Hematopoietic multipotent progenitor cell treated with erythropoietin and hydrocortisone succinate and interleukin-3 and kit ligand, for 8 days (in vitro differentiated cells): ENCODE data around the gene SERPINA12.

Source experiments
- DNase-seq: peaks from one replicate; pipeline ENCODE4 v3.0.0-alpha.2; 2015

SERPINA12 gene

GRCh38 chr14:94462763-94463572, 46.3 kb downstream of the SERPINA12 start:
- DNase-seq, result no peak

- no peak for DNase-seq
Measured at GRCh38 chr14:94462219-94462551, 47.1 kb downstream of the SERPINA12 start.

DNA sequence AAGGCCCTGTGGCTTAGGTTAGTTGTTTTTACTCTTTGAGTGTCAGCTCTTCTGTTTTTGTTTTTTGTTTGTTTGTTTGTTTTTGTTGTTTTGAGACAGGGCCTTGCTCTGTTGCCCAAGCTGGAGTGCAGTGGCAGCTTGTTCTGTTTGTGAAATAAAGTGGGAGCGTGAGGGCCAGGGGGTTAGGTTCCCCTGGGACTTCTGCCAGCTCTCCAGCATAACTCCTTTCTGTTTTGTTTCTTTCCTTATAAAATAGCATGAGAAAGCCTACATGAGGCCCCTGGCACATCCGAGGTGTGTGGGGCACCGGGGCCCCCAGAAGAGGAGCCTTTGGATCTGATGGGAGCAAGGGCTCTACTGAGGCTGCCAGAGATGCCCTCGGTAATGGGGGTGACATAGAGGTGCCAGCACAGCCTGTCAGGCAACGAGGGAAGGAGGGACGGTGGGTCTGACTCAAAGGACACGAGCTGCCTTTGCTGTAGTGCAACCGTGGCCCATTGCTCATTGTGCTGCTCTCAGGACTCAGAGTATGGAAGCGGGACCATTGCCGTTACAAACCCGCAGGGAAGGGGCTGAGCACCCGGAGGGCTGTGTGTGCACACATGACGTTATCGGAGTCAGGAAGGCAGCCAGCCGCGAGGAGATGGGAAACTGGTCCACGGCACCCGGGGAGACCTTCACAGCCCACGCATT, 47.6 kb downstream of the SERPINA12 start:
- no peak for DNase-seq

- no peak for DNase-seq
Measured at GRCh38 chr14:94460631-94461416, 48.4 kb downstream of the SERPINA12 start.

DNA sequence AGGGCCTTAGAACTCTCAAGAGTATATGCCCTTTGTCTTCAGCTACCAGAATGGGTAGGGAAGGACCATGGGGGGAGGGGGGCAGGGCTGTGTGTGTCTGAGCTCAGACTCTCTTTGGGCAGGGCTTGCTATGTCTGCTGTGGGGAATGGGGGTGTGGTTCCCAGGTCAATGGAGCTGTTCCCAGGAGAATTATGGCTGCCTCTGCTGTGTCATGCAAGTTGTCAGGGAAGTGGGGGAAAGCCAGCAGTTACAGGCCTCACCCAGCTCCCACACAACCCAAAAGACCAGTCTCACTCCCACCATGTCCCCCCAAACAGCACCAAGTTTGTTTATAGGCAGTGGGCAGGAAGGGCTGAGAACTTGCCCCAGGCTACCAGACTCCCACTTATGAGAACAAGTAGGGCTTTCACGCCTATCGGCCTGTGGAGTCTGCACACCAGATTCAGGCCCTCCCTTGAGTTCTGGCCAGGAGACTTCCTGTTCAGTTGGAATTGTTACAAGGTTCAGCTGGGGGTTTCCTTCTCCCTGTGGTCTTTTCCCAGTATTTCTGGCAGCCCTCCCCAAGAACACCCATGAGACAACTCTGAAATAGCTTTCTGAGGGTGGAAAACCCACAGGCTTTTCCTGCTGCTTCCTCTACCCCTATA, 50.6 kb downstream of the SERPINA12 start:
- DNase-seq, result no peak

- no peak for DNase-seq
Measured at GRCh38 chr14:94458096-94458495, 51.2 kb downstream of the SERPINA12 start.

DNA sequence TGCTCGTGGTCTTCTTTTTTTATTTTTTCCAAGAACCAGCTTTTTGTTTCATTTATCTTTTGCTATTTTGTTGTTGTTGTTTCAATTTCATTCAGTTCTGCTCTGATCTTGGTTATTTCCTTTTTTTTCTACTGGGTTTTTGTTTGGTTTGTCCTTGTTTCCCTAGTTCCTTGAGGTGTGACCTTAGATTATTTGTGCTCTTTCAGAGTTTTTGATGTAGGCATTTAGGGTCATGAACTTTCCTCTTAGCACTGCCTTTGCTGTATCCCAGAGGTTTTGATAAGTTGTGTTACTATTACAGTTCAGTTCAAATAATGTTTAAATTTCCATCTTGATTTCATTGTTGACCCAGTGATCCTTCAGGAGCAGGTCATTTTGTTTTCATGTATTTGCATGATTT, 53.3 kb downstream of the SERPINA12 start:
- no peak for DNase-seq

- no peak for DNase-seq
Measured at GRCh38 chr14:94451826-94452225, 57.4 kb downstream of the SERPINA12 start.

- DNase-seq, result no peak
Measured at GRCh38 chr14:94451091-94451771, 58.0 kb downstream of the SERPINA12 start.

DNA sequence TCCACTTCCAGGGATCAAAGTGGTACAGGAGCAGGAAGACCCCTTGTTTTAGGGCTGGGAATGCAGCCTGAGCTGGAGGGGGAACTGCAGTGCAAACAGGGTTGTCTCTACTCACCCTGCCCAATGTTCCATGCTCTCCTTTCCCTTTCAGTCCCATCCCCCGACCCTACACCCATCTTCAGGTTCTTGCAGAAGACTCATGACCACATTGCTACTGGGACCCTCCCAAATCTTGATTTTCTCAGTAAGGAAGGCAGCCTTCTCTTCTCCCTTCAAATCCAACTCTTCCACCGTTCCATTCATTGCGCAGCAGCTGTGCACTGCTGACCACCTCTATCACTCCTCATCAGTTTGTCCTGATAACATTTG, 58.6 kb downstream of the SERPINA12 start:
- DNase-seq, result no peak

DNA sequence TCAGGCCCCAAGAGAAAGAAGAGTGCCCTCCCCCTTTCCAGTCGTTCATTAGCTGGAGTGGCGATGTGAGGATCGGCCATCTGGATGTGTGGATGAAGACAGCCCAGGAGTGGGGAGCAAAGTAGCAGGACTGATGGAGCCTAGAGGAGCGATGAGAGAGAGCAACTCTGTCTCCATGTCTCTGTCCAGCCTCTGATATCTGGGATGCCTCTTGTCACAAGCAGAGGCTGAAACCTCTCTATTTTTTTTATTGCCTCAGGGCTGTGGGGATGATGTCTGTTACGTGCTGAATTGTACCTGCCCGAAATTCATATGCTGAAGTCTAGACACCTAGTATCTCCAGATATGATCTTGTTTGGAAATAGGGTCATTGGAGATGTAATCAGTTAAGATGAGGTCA, 59.3 kb downstream of the SERPINA12 start:
- no peak for DNase-seq

DNA sequence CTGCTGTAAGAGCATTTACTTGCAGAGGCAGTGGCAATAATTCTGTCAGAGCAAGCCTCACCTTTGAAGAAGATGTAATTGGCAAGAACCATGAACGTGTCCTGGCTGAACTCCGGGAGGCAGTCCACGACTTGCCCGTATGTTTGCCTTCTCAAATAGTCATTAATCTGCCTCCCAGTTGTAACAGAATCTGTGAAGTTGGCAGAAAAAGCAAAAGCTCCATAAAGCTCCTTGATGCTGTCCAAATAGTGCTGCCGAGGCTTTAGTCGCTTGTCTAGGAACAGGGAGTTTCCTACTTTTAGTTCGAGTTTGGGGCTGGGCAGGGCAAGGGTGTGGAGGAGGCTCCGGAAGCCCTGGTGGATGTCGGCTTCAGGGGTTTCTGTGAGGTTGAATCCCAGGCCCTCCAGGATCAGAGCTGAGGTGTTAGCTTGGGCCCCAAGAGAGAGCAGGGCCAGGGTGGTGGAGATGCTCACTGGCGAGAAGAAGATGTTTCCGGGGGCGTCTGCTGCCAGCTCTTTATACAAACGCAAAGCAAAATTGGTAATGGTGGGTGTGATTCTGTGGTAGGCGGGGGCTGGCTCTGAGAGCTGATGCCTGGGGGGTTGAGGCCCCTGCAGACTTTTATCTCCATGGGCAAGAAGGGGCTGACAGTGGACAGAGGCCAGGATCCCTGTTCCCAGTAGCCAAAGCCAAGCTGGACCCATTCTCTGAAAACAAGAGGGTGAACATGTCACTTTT, 61.0 kb downstream of the SERPINA12 start:
- DNase-seq, result no peak

DNA sequence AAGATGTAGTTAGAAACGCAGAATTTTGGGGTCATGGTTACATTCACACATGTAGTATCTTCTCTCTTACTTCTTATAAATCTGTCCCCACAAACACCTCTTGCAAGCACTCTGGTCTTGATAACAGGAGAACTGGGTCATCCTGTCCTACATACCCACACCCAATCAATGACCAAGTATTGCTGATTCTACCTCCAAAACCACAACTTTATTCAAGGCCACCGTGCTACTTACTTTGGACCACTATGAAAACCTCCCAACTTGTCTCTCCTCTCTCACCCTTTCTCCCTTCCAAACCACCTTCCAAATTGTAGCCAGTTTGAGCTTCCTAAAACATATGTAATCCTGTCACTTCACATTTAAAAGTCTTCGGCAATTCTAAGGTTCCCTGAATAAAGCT, 62.1 kb downstream of the SERPINA12 start:
- no peak for DNase-seq

DNA sequence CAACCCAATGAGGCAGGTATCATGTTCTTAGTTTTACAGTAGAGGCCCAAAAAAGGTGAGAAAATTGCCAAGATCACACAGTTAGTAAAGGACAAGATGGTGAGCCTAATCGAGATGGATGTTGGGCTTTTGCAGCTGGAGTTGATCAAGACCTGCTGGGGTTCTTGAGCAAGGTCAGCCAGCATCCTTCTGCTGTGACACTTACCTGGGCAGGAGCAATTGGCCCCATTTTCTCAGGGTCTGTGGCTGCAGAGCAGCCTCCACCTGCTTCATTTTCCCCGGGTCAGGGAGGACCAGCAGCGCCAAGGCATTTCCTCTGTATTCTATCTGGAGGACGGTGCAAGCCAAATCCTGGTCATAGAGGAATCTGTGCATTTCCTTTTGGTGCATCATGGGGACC, 63.1 kb downstream of the SERPINA12 start:
- DNase-seq, result no peak

- DNase-seq, result no peak
Measured at GRCh38 chr14:94445003-94445402, 64.3 kb downstream of the SERPINA12 start.

DNA sequence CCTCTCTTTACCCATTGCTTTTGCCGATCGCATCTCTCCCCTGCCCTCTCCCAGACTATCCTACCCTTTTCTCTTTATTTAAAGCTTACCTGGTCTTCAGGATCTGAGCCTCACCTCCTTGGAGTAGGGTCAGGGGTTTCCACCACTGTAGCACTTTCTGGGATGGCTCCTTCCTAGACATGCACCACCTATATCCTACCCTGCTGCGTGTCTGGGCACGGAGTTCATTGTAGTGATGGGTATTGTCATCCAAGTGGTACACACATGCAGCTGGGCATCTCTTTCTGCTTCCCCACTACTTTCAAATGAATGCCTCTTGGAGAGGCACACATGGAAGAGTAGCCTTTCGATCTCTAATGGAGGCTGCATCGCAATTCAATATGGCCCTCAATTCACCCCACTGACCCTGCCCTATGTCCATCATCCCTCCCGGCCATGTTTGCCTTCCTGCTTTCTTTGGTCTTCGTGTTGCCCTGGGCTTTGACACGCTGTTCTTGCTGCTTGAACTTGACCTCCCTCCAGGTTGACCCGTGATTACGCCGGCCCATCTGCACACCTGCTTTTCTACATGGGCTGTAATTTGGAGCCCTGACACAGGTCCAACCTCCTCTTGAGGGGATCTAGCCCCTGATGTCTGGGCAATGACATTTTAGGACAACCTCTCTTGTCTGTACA, 67.6 kb downstream of the SERPINA12 start:
- no peak for DNase-seq

- DNase-seq, result no peak
Measured at GRCh38 chr14:94441130-94441529, 68.1 kb downstream of the SERPINA12 start.

- DNase-seq, result no peak
Measured at GRCh38 chr14:94439453-94440057, 69.7 kb downstream of the SERPINA12 start.
